GM23248 (cell line): ENCODE measurements around the gene TPBGL. TPM values are rescaled to one million over a fixed set of nuclear protein-coding genes. Genes with fewer than 3 reads are reported as not detected.

Experiments used
- DNase-seq: peaks from one replicate; pipeline ENCODE4 v3.0.0-alpha.2; 2015
- H2AFZ ChIP-seq: fragments of 200-600 bp; sonication (generic); 2 replicates; pipeline ENCODE4 v1.6.1; 2016; ENCODE audit warnings: antibody characterized with exemption
- H3F3A ChIP-seq: fragments of 200-600 bp; sonication (generic); 2 replicates; pipeline ENCODE4 v1.6.1; 2016; ENCODE audit warnings: mild to moderate bottlenecking, antibody characterized with exemption, mixed run types; ENCODE audit not compliant: insufficient read depth
- H3K27ac ChIP-seq: fragments of 200-600 bp; sonication (generic); 2 replicates; pipeline ENCODE4 v1.5.1; 2016; ENCODE audit warnings: mild to moderate bottlenecking
- H3K27me3 ChIP-seq: fragments of 200-600 bp; sonication (generic); replicated peaks from 2 replicates; pipeline ENCODE4 v1.6.1; 2016; ENCODE audit warnings: mild to moderate bottlenecking; ENCODE audit not compliant: insufficient read depth
- H3K36me3 ChIP-seq: fragments of 200-600 bp; sonication (generic); 2 replicates; pipeline ENCODE4 v1.6.1; 2016; ENCODE audit warnings: low read depth, mild to moderate bottlenecking
- H3K4me1 ChIP-seq: fragments of 200-600 bp; sonication (generic); 2 replicates; pipeline ENCODE4 v1.6.1; 2016; ENCODE audit warnings: mild to moderate bottlenecking; ENCODE audit not compliant: insufficient read depth
- H3K4me2 ChIP-seq: fragments of 200-600 bp; sonication (generic); one replicate; pipeline ENCODE4 v1.6.1; 2016; ENCODE audit warnings: mild to moderate bottlenecking; ENCODE audit not compliant: unreplicated experiment
- H3K4me3 ChIP-seq: fragments of 200-600 bp; sonication (generic); 2 replicates; pipeline ENCODE4 v1.5.1; 2016; ENCODE audit warnings: mild to moderate bottlenecking
- H3K79me2 ChIP-seq: fragments of 200-600 bp; sonication (generic); 2 replicates; pipeline ENCODE4 v1.6.1; 2016; ENCODE audit warnings: mild to moderate bottlenecking; ENCODE audit not compliant: insufficient read depth
- H3K9ac ChIP-seq: fragments of 200-600 bp; sonication (generic); 2 replicates; pipeline ENCODE4 v1.6.1; 2016; ENCODE audit warnings: mild to moderate bottlenecking
- H3K9me2 ChIP-seq: fragments of 200-600 bp; sonication (generic); 2 replicates; pipeline ENCODE4 v1.6.1; 2016; ENCODE audit warnings: mixed run types, mild to moderate bottlenecking, moderate library complexity; ENCODE audit not compliant: insufficient read depth
- H3K9me3 ChIP-seq: fragments of 200-600 bp; sonication (generic); one replicate; pipeline ENCODE4 v1.6.1; 2017; ENCODE audit warnings: low read depth
- H4K20me1 ChIP-seq: fragments of 200-600 bp; sonication (generic); 2 replicates; pipeline ENCODE4 v1.6.0; 2016; ENCODE audit not compliant: insufficient read depth
- EZH2 ChIP-seq: fragments of 200-600 bp; sonication (generic); IDR thresholded peaks from 2 replicates; pipeline ENCODE4 v1.6.1; 2018; ENCODE audit warnings: antibody characterized with exemption, mild to moderate bottlenecking; ENCODE audit not compliant: insufficient read depth, poor library complexity, severe bottlenecking
- EZH2phosphoT487 ChIP-seq: fragments of 200-600 bp; sonication (generic); IDR thresholded peaks from 2 replicates; pipeline ENCODE4 v1.6.1; 2018; ENCODE audit warnings: antibody characterized with exemption, moderate library complexity, mild to moderate bottlenecking, low read depth; ENCODE audit not compliant: insufficient read depth
- WGBS, 2 experiments: methylation state at CpG; one replicate each; pipeline ENCODE4 v1.1.6; 2015 to 2017; ENCODE audit warnings: low lambda C conversion rate in 2 of 2, low coverage in 1 of 2; ENCODE audit errors: missing lambda C conversion rate in 2 of 2; 5-methylcytosine and 5-hydroxymethylcytosine counted together
- in situ Hi-C: fragments of 300-500 bp; cut with MboI; formaldehyde crosslinking; loops from 2 replicates; pipeline ENCODE4 v1.15.0; 2020
- polyA plus RNA-seq: library from polyadenylated mRNA; unstranded; fragments of >200 nt; fragmentation: Nextera tagmentation; extraction: Ambion mirVana; gene quantifications from 2 replicates; pipeline ENCODE4 v1.2.1, GENCODE V29; 2016
- total RNA-seq: library from RNA; depleted of rRNA; stranded (reverse); fragments of >200 nt; shearing (Covaris generic); gene quantifications from 2 replicates; pipeline ENCODE4 v1.2.3, GENCODE V29; 2014

TPBGL gene
- total and polyA plus RNA-seq, 2 experiments from 2014 or later = not detected

- no peak for DNase-seq
- Histone ChIP-seq H4K20me1 (no peaks in the 10 kb centered on the region), H3K9ac (no peak overlapping the region), H3F3A (no peaks in the 10 kb centered on the region), H3K36me3 (no peaks in the 10 kb centered on the region), H2AFZ (no peak overlapping the region), H3K4me2 (no peak overlapping the region), H3K9me2 (no peaks in the 10 kb centered on the region), H3K4me1 (no peaks in the 10 kb centered on the region), H3K27ac (no peak overlapping the region), H3K79me2 (no peaks in the 10 kb centered on the region), H3K9me3 (no peaks in the 10 kb centered on the region), H3K4me3 (no peak overlapping the region), H3K27me3 (peaks cover 13% of the 10 kb centered on the region)
- in situ Hi-C loops = no loop called here
- 64 to 75% methylated on average over 8 of the region's 8 CpGs for WGBS, 2 experiments
- no peak for TF ChIP-seq EZH2
- no peak for TF ChIP-seq EZH2phosphoT487
Measured at GRCh38 chr11:75237050-75237449, 3.5 kb upstream of the TPBGL start.

- Histone ChIP-seq H4K20me1 (no peaks in the 10 kb centered on the region), H2AFZ (no peak overlapping the region), H3K27ac (no peak overlapping the region), H3F3A (no peaks in the 10 kb centered on the region), H3K27me3 (peaks cover 29% of the 10 kb centered on the region), H3K36me3 (no peaks in the 10 kb centered on the region), H3K4me3 (no peak overlapping the region), H3K4me1 (no peaks in the 10 kb centered on the region), H3K79me2 (no peaks in the 10 kb centered on the region), H3K9ac (no peak overlapping the region), H3K9me3 (no peaks in the 10 kb centered on the region), H3K9me2 (no peaks in the 10 kb centered on the region), H3K4me2 (no peak overlapping the region)
- in situ Hi-C loops = no loop called here
- 58 to 59% methylated on average over 9 of the region's 9 CpGs for WGBS, 2 experiments
- no peak for TF ChIP-seq EZH2phosphoT487
- no peak for TF ChIP-seq EZH2
- no peak for DNase-seq
Measured at GRCh38 chr11:75238595-75239440, 1.8 kb upstream of the TPBGL start.

GRCh38 chr11:75239531-75240290 lies 863 bp upstream of the TPBGL start:
- Histone ChIP-seq H3K9me2 (no peaks in the 10 kb centered on the region), H3K4me1 (no peaks in the 10 kb centered on the region), H3K4me2 (no peak overlapping the region), H3K4me3 (no peak overlapping the region), H2AFZ (no peak overlapping the region), H3K9me3 (no peaks in the 10 kb centered on the region), H3F3A (no peaks in the 10 kb centered on the region), H3K79me2 (no peaks in the 10 kb centered on the region), H3K9ac (no peak overlapping the region), H4K20me1 (no peaks in the 10 kb centered on the region), H3K27me3 (peaks cover 37% of the 10 kb centered on the region), H3K36me3 (no peaks in the 10 kb centered on the region), H3K27ac (no peak overlapping the region)
- in situ Hi-C loops = loop anchor here (10.0 kb wide), 1 partner anchor 105 kb away; no protein-coding TSS in a partner anchor
- TF ChIP-seq EZH2 (no peak), EZH2phosphoT487 (no peak)
- WGBS, 2 experiments = 43 to 48% methylated on average over 10 of the region's 10 CpGs
- DNase-seq = no peak

- no peaks in the 10 kb centered on the region for H3K4me1 ChIP-seq
- no peaks in the 10 kb centered on the region for H3K9me2 ChIP-seq
- no peak overlapping the region for H3K27ac ChIP-seq
- peak overlapping the region; percentile 65 for H3K4me3 ChIP-seq
- H3F3A ChIP-seq = no peaks in the 10 kb centered on the region
- TF ChIP-seq EZH2phosphoT487 = no peak
- TF ChIP-seq EZH2 = no peak
- H4K20me1 ChIP-seq = no peaks in the 10 kb centered on the region
- peak overlapping the region; percentile 57 for H3K4me2 ChIP-seq
- H3K79me2 ChIP-seq = no peaks in the 10 kb centered on the region
- H2AFZ ChIP-seq = peak overlapping the region; percentile 61; the same call in 1 of the 2 replicates
- H3K36me3 ChIP-seq = no peaks in the 10 kb centered on the region
- in situ Hi-C loops = loop anchor here (10.0 kb wide), 1 partner anchor 106 kb away; no protein-coding TSS in a partner anchor
- H3K27me3 ChIP-seq = peaks cover 49% of the 10 kb centered on the region
- 2% methylated on average over 72 to 107 of the region's 140 CpGs for WGBS, 2 experiments
- no peak overlapping the region for H3K9ac ChIP-seq
- no peaks in the 10 kb centered on the region for H3K9me3 ChIP-seq
- DNase-seq = peak; percentile 94
Measured at GRCh38 chr11:75241036-75241905, 697 bp downstream of the TPBGL start.
